ENCODE data around the gene CACNB2. TPM values are rescaled to one million over a fixed set of nuclear protein-coding genes. Genes with fewer than 3 reads are reported as not detected.

CACNB2 gene
- total and polyA plus RNA-seq, 2 of the 13 experiments (the other 11 are each of a cell fraction or from before 2014, with no cell fraction given), result not detected

GRCh38 chr10:18369859-18370473, 229.7 kb downstream of the CACNB2 start (continued):
- TF ChIP-seq GRHL1 (CRISPR knock-in tag; conservative IDR thresholded peaks at IDR 0.05), result no peak
- TF ChIP-seq PAWR (CRISPR knock-in tag; IDR thresholded peaks at IDR 0.05; ENCODE audit: borderline replicate concordance), result no peak
- TF ChIP-seq PHB2 (IDR thresholded peaks at IDR 0.05; ENCODE audit: partially characterized antibody), result no peak
- TF ChIP-seq ZNF160 (CRISPR knock-in tag; IDR thresholded peaks at IDR 0.05), result no peak
- no peak for TF ChIP-seq PRPF4 (IDR thresholded peaks at IDR 0.05; ENCODE audit: low read depth, low read length, poor library complexity, severe bottlenecking)
- TF ChIP-seq ZNF431 (CRISPR knock-in tag; IDR thresholded peaks at IDR 0.05; ENCODE audit: borderline replicate concordance, low read depth), result no peak
- no peak for TF ChIP-seq TCF12 (IDR thresholded peaks at IDR 0.05)
- no peak for TF ChIP-seq TCF12 (CRISPR knock-in tag; IDR thresholded peaks at IDR 0.05)
- no peak for TF ChIP-seq GATAD2A (CRISPR knock-in tag; IDR thresholded peaks at IDR 0.05)
- TF ChIP-seq ZNF232 (CRISPR knock-in tag; IDR thresholded peaks at IDR 0.05; ENCODE audit: borderline replicate concordance), result no peak

GRCh38 chr10:18376650-18377049, 236.4 kb downstream of the CACNB2 start:
- Histone ChIP-seq H4K20me1 (ENCODE audit: insufficient read depth, low read length) (no peaks in the 10 kb centered on the region), H3K9ac (ENCODE audit: insufficient read depth, low read depth, low read length) (no peak overlapping the region), H3K4me3 (replicated peaks in 1 of 3; ENCODE audit: insufficient read depth in 1 of 3, low read depth in 2 of 3, low read length in 3 of 3) (no peak overlapping the region), H2AFZ (ENCODE audit: low read length) (no peak overlapping the region), H3K27me3 (ENCODE audit: control insufficient read depth in 1 of 2, insufficient read depth in 2 of 2, low read length in 2 of 2) (no peaks in the 10 kb centered on the region), H3K4me2 (ENCODE audit: low read depth, low read length) (no peak overlapping the region), H3K9me3 (ENCODE audit: low read length) (no peaks in the 10 kb centered on the region), H3K79me2 (ENCODE audit: insufficient read depth, low read length) (no peaks in the 10 kb centered on the region), H3K36me3 (replicated peaks in 1 of 2; ENCODE audit: control insufficient read depth in 1 of 2, insufficient read depth in 2 of 2, low read length in 2 of 2) (no peaks in the 10 kb centered on the region), H3K27ac (ENCODE audit: extremely low read length, insufficient read depth, low read length) (no peak overlapping the region), H3K4me1 (ENCODE audit: insufficient read depth, low read length) (no peaks in the 10 kb centered on the region)
- DNase-seq (ENCODE audit: low spot score), result no peak
- no TSS peak for BruUV-seq (replicated peaks)
- TF ChIP-seq SP5 (CRISPR knock-in tag; IDR thresholded peaks at IDR 0.05; ENCODE audit: borderline replicate concordance, low read depth), result no peak
- FAIRE-seq, result no peak
- CTCF ChIA-PET (ENCODE audit: low intra/inter-chr PET ratio, low total read pairs), result no interaction called here
- POLR2A ChIA-PET, result no interaction called here
- 19% methylated on average over 5 of the region's 5 CpGs for WGBS (ENCODE audit: low lambda C conversion rate)
- no peak for ATAC-seq
- in situ Hi-C loops (cut with HindIII; ENCODE audit: extremely low pct_ligation_motif_present, low pct_unique_long_range_greater_than_20kb), result no loop called here
- intact Hi-C loops (cut with micrococcal nuclease; ENCODE audit: unreplicated experiment), result no loop called here
